Measurements from ENCODE around the gene ST6GAL1.
"Not testable (repeated sequence)": the region's sequence is repeated elsewhere in the genome, so short reads cannot be mapped to it uniquely, and the experiment has no call there.

The ST6GAL1 gene

GRCh38 chr3:187002915-187003314 lies 72.6 kb downstream of the ST6GAL1 start:
- H3K4me3 ChIP-seq (ENCODE audit: low read length) = no peak overlapping the region
- H3K27ac ChIP-seq (ENCODE audit: low read length) = no peak overlapping the region
- no peaks in the 10 kb centered on the region for H3K9me3 ChIP-seq (ENCODE audit: control insufficient read depth, low read depth, low read length)
- H3K9ac ChIP-seq (ENCODE audit: low read length) = no peak overlapping the region
- H3K27me3 ChIP-seq (ENCODE audit: control insufficient read depth, insufficient read depth, low read length) = no peaks in the 10 kb centered on the region
- peaks cover 15% of the 10 kb centered on the region for H3K4me1 ChIP-seq (ENCODE audit: control insufficient read depth, low read depth, low read length)
- no peaks in the 10 kb centered on the region for H3K36me3 ChIP-seq (ENCODE audit: control insufficient read depth, low read depth, low read length)

- no peaks in the 10 kb centered on the region for H3K9me3 ChIP-seq (ENCODE audit: control insufficient read depth, low read depth, low read length)
- H3K4me1 ChIP-seq (ENCODE audit: control insufficient read depth, low read depth, low read length) = peaks cover 4% of the 10 kb centered on the region
- H3K27ac ChIP-seq (ENCODE audit: low read length) = no peak overlapping the region
Observed at GRCh38 chr3:187005827-187006481, 75.6 kb downstream of the ST6GAL1 start.

GRCh38 chr3:187006864-187007630 lies 76.7 kb downstream of the ST6GAL1 start:
- Histone ChIP-seq H3K9ac (ENCODE audit: low read length) (no peak overlapping the region), H3K4me1 (ENCODE audit: control insufficient read depth, low read depth, low read length) (peaks cover 1% of the 10 kb centered on the region), H3K27ac (ENCODE audit: low read length) (no peak overlapping the region), H3K36me3 (ENCODE audit: control insufficient read depth, low read depth, low read length) (no peaks in the 10 kb centered on the region), H3K27me3 (ENCODE audit: control insufficient read depth, insufficient read depth, low read length) (no peaks in the 10 kb centered on the region), H3K9me3 (ENCODE audit: control insufficient read depth, low read depth, low read length) (no peaks in the 10 kb centered on the region), H3K4me3 (ENCODE audit: low read length) (no peak overlapping the region)

More at GRCh38 chr3:187005827-187006481, 75.6 kb downstream of the ST6GAL1 start:
- Histone ChIP-seq H3K4me3 (ENCODE audit: low read length) (no peak overlapping the region), H3K36me3 (ENCODE audit: control insufficient read depth, low read depth, low read length) (no peaks in the 10 kb centered on the region), H3K9ac (ENCODE audit: low read length) (no peak overlapping the region), H3K27me3 (ENCODE audit: control insufficient read depth, insufficient read depth, low read length) (no peaks in the 10 kb centered on the region)

GRCh38 chr3:187010382-187010781 lies 80.1 kb downstream of the ST6GAL1 start:
- H3K4me1 ChIP-seq (ENCODE audit: control insufficient read depth, low read depth, low read length); H3K27ac ChIP-seq (ENCODE audit: low read length); H3K27me3 ChIP-seq (ENCODE audit: control insufficient read depth, insufficient read depth, low read length); H3K9ac ChIP-seq (ENCODE audit: low read length); H3K36me3 ChIP-seq (ENCODE audit: control insufficient read depth, low read depth, low read length); H3K9me3 ChIP-seq (ENCODE audit: control insufficient read depth, low read depth, low read length); H3K4me3 ChIP-seq (ENCODE audit: low read length): not testable (repeated sequence)

- Histone ChIP-seq H3K27ac (ENCODE audit: low read length) (no peak overlapping the region), H3K9me3 (ENCODE audit: control insufficient read depth, low read depth, low read length) (no peaks in the 10 kb centered on the region), H3K36me3 (ENCODE audit: control insufficient read depth, low read depth, low read length) (peaks cover 3% of the 10 kb centered on the region), H3K27me3 (ENCODE audit: control insufficient read depth, insufficient read depth, low read length) (no peaks in the 10 kb centered on the region), H3K4me3 (ENCODE audit: low read length) (no peak overlapping the region), H3K4me1 (ENCODE audit: control insufficient read depth, low read depth, low read length) (no peaks in the 10 kb centered on the region), H3K9ac (ENCODE audit: low read length) (no peak overlapping the region)
Observed at GRCh38 chr3:187011915-187012314, 81.6 kb downstream of the ST6GAL1 start.

GRCh38 chr3:187012609-187013051 lies 82.3 kb downstream of the ST6GAL1 start:
- no peak overlapping the region for H3K4me3 ChIP-seq (ENCODE audit: low read length)
- no peak overlapping the region for H3K9ac ChIP-seq (ENCODE audit: low read length)
- no peaks in the 10 kb centered on the region for H3K9me3 ChIP-seq (ENCODE audit: control insufficient read depth, low read depth, low read length)
- H3K36me3 ChIP-seq (ENCODE audit: control insufficient read depth, low read depth, low read length) = peaks cover 3% of the 10 kb centered on the region
- H3K27me3 ChIP-seq (ENCODE audit: control insufficient read depth, insufficient read depth, low read length) = no peaks in the 10 kb centered on the region
- H3K4me1 ChIP-seq (ENCODE audit: control insufficient read depth, low read depth, low read length) = no peaks in the 10 kb centered on the region
- H3K27ac ChIP-seq (ENCODE audit: low read length) = no peak overlapping the region

GRCh38 chr3:187013159-187013716 lies 82.9 kb downstream of the ST6GAL1 start:
- Histone ChIP-seq H3K27me3 (ENCODE audit: control insufficient read depth, insufficient read depth, low read length) (no peaks in the 10 kb centered on the region), H3K4me1 (ENCODE audit: control insufficient read depth, low read depth, low read length) (no peaks in the 10 kb centered on the region), H3K27ac (ENCODE audit: low read length) (no peak overlapping the region), H3K9me3 (ENCODE audit: control insufficient read depth, low read depth, low read length) (no peaks in the 10 kb centered on the region), H3K36me3 (ENCODE audit: control insufficient read depth, low read depth, low read length) (peaks cover 3% of the 10 kb centered on the region), H3K4me3 (ENCODE audit: low read length) (no peak overlapping the region), H3K9ac (ENCODE audit: low read length) (no peak overlapping the region)

- Histone ChIP-seq H3K27ac (ENCODE audit: low read length) (no peak overlapping the region), H3K36me3 (ENCODE audit: control insufficient read depth, low read depth, low read length) (peaks cover 3% of the 10 kb centered on the region), H3K27me3 (ENCODE audit: control insufficient read depth, insufficient read depth, low read length) (no peaks in the 10 kb centered on the region), H3K9me3 (ENCODE audit: control insufficient read depth, low read depth, low read length) (no peaks in the 10 kb centered on the region), H3K4me3 (ENCODE audit: low read length) (no peak overlapping the region), H3K4me1 (ENCODE audit: control insufficient read depth, low read depth, low read length) (no peaks in the 10 kb centered on the region), H3K9ac (ENCODE audit: low read length) (no peak overlapping the region)
Observed at GRCh38 chr3:187014417-187014864, 84.1 kb downstream of the ST6GAL1 start.

GRCh38 chr3:187015903-187016638 lies 85.7 kb downstream of the ST6GAL1 start:
- Histone ChIP-seq H3K4me1 (ENCODE audit: control insufficient read depth, low read depth, low read length) (no peaks in the 10 kb centered on the region), H3K9ac (ENCODE audit: low read length) (no peak overlapping the region), H3K27me3 (ENCODE audit: control insufficient read depth, insufficient read depth, low read length) (no peaks in the 10 kb centered on the region), H3K4me3 (ENCODE audit: low read length) (no peak overlapping the region), H3K27ac (ENCODE audit: low read length) (no peak overlapping the region), H3K36me3 (ENCODE audit: control insufficient read depth, low read depth, low read length) (peaks cover 3% of the 10 kb centered on the region), H3K9me3 (ENCODE audit: control insufficient read depth, low read depth, low read length) (no peaks in the 10 kb centered on the region)

- H3K9me3 ChIP-seq (ENCODE audit: control insufficient read depth, low read depth, low read length) = no peaks in the 10 kb centered on the region
- H3K4me3 ChIP-seq (ENCODE audit: low read length) = no peak overlapping the region
- H3K27me3 ChIP-seq (ENCODE audit: control insufficient read depth, insufficient read depth, low read length) = no peaks in the 10 kb centered on the region
- no peak overlapping the region for H3K9ac ChIP-seq (ENCODE audit: low read length)
- H3K4me1 ChIP-seq (ENCODE audit: control insufficient read depth, low read depth, low read length) = no peaks in the 10 kb centered on the region
- no peak overlapping the region for H3K27ac ChIP-seq (ENCODE audit: low read length)
- H3K36me3 ChIP-seq (ENCODE audit: control insufficient read depth, low read depth, low read length) = peaks cover 3% of the 10 kb centered on the region
Observed at GRCh38 chr3:187016639-187017345, 86.5 kb downstream of the ST6GAL1 start.
